Measurements from ENCODE around the gene SUSD1.

SUSD1 gene

DNA sequence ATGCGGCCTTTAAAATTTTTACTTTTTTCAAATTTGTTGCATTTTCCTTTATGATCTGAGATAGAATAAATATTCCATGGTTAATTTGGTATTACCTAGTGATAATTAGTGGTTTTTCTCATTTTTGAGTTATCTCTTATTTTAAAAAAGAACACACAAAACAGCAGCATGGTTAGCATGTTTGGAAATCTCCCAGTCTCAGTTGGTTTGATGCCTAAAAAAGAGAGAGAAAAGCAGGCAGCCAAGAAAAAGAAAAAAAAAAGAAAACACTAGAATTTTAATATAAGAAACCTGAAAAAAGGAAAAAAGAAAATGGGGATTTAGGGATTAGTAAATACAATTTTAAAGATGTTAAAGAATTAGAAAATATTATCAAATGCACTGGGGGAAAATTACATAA is 15.3 kb downstream of the SUSD1 start:
- TF ChIP-seq POLR2AphosphoS5 (IDR thresholded peaks at IDR 0.05; ENCODE audit: low read depth, low read length) (no peak), TAF1 (IDR thresholded peaks at IDR 0.05; ENCODE audit: borderline replicate concordance, insufficient read depth, low read length) (no peak), SIN3A (IDR thresholded peaks at IDR 0.05; ENCODE audit: borderline replicate concordance, insufficient read depth, low read length) (no peak), FOXP2 (optimal IDR thresholded peaks at IDR 0.05; ENCODE audit: borderline replicate concordance, extremely low read depth, extremely low read length, insufficient read depth) (no peak)
- TF ChIP-seq, protein P1, sequence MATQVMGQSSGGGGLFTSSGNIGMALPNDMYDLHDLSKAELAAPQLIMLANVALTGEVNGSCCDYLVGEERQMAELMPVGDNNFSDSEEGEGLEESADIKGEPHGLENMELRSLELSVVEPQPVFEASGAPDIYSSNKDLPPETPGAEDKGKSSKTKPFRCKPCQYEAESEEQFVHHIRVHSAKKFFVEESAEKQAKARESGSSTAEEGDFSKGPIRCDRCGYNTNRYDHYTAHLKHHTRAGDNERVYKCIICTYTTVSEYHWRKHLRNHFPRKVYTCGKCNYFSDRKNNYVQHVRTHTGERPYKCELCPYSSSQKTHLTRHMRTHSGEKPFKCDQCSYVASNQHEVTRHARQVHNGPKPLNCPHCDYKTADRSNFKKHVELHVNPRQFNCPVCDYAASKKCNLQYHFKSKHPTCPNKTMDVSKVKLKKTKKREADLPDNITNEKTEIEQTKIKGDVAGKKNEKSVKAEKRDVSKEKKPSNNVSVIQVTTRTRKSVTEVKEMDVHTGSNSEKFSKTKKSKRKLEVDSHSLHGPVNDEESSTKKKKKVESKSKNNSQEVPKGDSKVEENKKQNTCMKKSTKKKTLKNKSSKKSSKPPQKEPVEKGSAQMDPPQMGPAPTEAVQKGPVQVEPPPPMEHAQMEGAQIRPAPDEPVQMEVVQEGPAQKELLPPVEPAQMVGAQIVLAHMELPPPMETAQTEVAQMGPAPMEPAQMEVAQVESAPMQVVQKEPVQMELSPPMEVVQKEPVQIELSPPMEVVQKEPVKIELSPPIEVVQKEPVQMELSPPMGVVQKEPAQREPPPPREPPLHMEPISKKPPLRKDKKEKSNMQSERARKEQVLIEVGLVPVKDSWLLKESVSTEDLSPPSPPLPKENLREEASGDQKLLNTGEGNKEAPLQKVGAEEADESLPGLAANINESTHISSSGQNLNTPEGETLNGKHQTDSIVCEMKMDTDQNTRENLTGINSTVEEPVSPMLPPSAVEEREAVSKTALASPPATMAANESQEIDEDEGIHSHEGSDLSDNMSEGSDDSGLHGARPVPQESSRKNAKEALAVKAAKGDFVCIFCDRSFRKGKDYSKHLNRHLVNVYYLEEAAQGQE (IDR thresholded peaks at IDR 0.05; ENCODE audit: insufficient read depth in 1 of 2, low read depth in 2 of 2, low read length in 2 of 2): no peak

DNA sequence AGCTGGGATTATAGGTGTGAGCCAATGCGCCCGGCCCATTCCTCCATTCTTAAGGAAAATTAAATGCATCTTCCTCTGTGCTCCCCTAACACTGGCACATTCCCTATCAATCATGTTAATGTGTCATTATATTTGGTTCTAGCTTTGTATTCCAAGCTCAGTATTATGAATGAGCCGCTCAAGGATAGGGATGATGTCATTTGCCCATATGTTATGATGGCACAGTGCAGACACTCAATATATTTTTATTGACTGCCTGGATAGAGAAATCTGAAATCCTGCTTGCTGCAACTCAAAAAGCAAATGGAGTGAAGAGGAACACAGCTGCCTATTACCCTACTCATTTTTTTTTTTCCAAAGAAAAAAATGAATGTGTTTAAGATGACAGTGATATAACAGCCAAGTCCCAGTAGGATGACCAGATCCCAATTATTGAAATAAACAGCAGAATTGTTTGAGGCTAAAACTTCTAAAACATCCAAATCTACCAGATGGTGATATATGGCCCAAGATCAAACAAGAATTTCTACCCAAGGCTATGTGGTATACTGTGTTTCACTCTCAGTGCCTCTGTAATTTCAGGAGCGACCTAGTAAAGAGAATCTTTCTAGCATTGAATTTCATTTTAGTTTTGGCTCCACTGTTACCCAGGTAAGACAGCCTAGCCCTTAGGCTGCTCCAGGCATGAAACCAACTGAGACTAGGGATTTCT is 16.3 kb downstream of the SUSD1 start:
- TF ChIP-seq SIN3A (IDR thresholded peaks at IDR 0.05; ENCODE audit: borderline replicate concordance, insufficient read depth, low read length) (no peak), TAF1 (IDR thresholded peaks at IDR 0.05; ENCODE audit: borderline replicate concordance, insufficient read depth, low read length) (no peak), POLR2AphosphoS5 (IDR thresholded peaks at IDR 0.05; ENCODE audit: low read depth, low read length) (no peak), FOXP2 (optimal IDR thresholded peaks at IDR 0.05; ENCODE audit: borderline replicate concordance, extremely low read depth, extremely low read length, insufficient read depth) (no peak)
- TF ChIP-seq, protein P1 (IDR thresholded peaks at IDR 0.05; ENCODE audit: insufficient read depth in 1 of 2, low read depth in 2 of 2, low read length in 2 of 2): no peak

DNA sequence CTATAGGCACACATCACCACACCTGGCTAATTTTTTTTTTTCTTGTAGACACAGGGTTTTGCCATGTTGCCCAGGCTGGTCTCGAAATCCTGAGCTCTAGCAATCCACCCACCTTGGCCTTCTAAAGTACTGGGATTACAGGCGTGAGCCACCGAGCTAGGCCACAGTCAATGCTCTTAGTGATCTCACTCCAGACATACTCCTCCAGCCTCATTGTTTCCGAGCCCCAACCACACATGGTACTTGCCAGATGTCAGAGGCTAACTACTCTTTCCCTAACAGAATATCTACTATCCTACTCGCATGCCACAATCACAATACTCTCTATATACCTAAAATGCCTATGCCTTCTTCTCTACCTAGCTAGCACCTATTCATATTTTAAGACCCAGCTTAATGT is 17.1 kb downstream of the SUSD1 start:
- TF ChIP-seq, protein P1 (IDR thresholded peaks at IDR 0.05; ENCODE audit: insufficient read depth in 1 of 2, low read depth in 2 of 2, low read length in 2 of 2): no peak
- TF ChIP-seq POLR2AphosphoS5 (IDR thresholded peaks at IDR 0.05; ENCODE audit: low read depth, low read length) (no peak), TAF1 (IDR thresholded peaks at IDR 0.05; ENCODE audit: borderline replicate concordance, insufficient read depth, low read length) (no peak)

DNA sequence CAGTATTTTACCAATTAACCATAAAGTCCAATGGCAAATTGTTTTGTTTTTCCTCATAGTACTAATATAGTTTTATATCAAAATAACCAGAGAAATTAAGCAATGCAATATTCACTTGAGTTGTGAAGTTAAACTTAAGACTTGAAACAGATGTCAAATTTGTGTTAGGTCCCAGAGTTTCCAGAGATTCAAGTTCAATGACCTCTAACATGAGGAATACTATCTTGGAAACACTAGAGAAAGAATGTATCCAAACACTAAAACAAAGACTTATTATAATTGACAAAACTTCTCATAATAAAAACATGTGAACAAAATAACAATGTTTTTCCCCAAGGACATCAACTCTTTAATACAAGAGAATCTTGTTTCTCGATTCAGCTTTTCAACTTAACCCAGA is 18.0 kb downstream of the SUSD1 start:
- TF ChIP-seq, protein P1 (IDR thresholded peaks at IDR 0.05; ENCODE audit: insufficient read depth in 1 of 2, low read depth in 2 of 2, low read length in 2 of 2): no peak
- TF ChIP-seq FOXP2 (optimal IDR thresholded peaks at IDR 0.05; ENCODE audit: borderline replicate concordance, extremely low read depth, extremely low read length, insufficient read depth): no peak
- no peak for TF ChIP-seq POLR2AphosphoS5 (IDR thresholded peaks at IDR 0.05; ENCODE audit: low read depth, low read length)
- TF ChIP-seq SIN3A (IDR thresholded peaks at IDR 0.05; ENCODE audit: borderline replicate concordance, insufficient read depth, low read length): no peak
- no peak for TF ChIP-seq TAF1 (IDR thresholded peaks at IDR 0.05; ENCODE audit: borderline replicate concordance, insufficient read depth, low read length)

DNA sequence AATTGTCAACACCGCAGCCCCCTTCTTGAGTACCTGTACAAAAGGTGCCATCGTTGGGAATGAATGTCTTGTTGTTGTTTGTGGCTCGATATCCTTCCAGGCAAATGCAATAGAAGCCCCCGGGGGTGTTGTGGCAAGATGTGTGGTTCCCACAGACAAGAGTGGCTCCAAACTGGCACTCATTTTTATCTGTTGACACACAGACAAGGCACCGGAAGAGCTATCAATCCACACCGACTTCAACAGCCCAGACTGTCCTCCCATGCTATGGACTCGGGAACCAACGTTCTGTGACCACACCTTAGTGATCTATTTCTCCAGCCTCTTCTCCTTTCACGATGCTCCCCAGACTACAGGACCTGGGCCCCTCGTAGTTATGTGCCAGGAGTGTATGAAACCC is 25.9 kb downstream of the SUSD1 start:
- TF ChIP-seq, protein P1 (IDR thresholded peaks at IDR 0.05; ENCODE audit: insufficient read depth in 1 of 2, low read depth in 2 of 2, low read length in 2 of 2): no peak
- no peak for TF ChIP-seq FOXP2 (optimal IDR thresholded peaks at IDR 0.05; ENCODE audit: borderline replicate concordance, extremely low read depth, extremely low read length, insufficient read depth)
- TF ChIP-seq TAF1 (IDR thresholded peaks at IDR 0.05; ENCODE audit: borderline replicate concordance, insufficient read depth, low read length): no peak
- TF ChIP-seq POLR2AphosphoS5 (IDR thresholded peaks at IDR 0.05; ENCODE audit: low read depth, low read length): no peak
- no peak for TF ChIP-seq SIN3A (IDR thresholded peaks at IDR 0.05; ENCODE audit: borderline replicate concordance, insufficient read depth, low read length)

All from PFSK-1 (cell line).